ENCODE data around the gene PCDHB1.

PCDHB1 gene

GRCh38 chr5:141050622-141051520 lies at the start of gene PCDHB1:
Gene PCDHB1, plus strand, starts transcription at chr5:141051374. Its CDS starts 97 bp downstream, at chr5:141051471.
- DNase-seq: no peak

- no peak for DNase-seq
These were observed 49.7 kb upstream of the PCDHB1 start for GRCh38 chr5:141001446-141001843.

DNA sequence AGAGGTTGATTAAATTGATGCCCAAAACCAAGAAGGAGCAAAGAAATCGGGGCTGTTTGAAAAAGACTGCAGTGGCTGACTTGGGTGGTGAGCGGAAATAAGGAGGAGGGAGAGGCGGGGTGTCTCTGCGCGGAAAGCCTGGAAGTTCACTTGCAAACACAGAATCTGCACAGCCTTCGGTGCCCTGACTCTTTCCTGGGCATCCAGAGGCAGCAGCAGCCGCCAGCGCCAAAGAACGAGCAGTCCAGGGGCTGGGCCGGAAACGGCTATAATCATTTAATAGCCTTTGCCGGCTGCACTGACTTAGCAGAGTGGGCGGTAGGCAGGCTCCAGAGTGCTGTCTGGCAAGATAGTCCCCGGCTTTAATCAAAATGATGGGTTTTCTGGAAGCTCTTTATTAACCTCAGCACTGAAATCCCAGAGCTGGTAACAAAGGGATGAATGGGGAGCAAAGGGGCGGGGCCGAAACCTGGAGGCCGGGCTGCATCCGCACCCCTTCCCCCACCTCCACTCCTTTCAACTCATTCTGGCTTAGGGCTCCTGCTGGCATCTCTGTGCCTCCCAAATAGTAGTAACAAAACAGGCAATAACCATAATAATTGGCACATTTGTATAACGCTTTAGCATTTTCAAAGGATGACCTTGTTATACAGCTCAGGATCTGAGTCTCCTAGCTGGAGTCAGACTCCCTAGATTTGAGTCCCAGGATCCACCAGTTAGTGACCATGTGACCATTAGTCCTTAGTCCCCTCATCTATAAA lies 49.1 kb upstream of the PCDHB1 start:
- no peak for DNase-seq

- no peak for DNase-seq
These were observed 48.6 kb upstream of the PCDHB1 start for GRCh38 chr5:141002605-141002965.

DNA sequence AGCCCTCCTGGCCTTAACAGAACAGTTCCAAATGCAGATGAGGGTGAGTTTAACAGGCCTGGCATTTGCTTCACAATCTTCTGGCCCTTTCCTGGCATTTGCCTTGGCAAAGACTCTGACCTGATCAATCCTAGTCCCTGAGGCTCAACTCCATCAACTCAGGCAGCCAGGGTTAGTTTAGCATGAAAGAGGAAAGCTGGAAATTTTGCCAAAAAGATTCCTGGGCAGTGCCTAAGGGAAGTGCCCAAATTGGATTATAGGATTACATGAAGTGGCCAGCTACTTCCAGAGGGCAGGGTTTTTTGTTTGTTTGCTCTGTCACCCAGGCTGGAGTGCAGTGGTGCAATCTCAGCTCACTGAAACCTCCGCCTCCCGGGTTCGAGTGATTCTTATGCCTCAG lies 48.1 kb upstream of the PCDHB1 start:
- no peak for DNase-seq

DNA sequence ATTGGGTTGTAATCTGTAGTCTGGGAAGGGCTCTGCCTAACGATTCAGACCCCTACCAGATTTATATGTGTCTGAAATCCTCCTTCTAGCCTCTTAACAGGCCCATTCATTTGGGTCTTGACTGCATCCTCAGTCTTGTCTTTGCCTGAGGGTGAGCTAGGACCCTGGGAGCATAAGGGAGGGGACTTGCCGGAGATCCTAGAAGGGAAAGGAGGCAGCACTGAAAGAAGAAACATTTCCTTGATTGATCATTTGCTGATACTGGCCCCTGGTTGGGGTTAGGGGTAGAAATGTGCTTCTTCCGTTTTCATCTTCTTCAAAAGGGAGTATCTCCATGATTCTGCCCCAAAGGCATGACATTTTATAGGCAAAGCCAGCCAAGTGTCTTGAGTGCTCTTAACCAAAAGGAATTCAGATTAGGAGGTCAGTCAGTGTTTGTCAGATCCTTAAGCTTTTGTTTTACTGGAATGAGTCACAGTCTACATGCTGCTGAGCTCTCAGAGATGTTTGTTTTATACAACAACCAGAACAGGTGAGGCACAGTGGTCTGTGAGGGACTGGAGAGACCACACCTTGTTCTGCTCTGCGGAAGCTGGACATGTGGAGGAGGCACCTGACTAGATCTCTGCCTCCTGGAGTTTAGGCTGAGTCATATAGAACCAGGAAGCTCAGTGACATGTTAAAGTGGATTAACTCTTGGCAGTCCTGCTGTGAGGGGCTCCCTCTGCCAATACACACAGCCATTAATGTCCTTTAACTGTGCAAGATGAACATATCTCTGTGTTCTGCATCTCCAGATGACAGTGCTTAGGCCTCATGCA lies 47.2 kb upstream of the PCDHB1 start:
- DNase-seq: peak in 1 of 2 experiments; percentile 51

GRCh38 chr5:141007791-141008190 lies 43.4 kb upstream of the PCDHB1 start:
- DNase-seq: no peak

GRCh38 chr5:141010047-141010793 lies 41.0 kb upstream of the PCDHB1 start:
- DNase-seq: no peak

DNA sequence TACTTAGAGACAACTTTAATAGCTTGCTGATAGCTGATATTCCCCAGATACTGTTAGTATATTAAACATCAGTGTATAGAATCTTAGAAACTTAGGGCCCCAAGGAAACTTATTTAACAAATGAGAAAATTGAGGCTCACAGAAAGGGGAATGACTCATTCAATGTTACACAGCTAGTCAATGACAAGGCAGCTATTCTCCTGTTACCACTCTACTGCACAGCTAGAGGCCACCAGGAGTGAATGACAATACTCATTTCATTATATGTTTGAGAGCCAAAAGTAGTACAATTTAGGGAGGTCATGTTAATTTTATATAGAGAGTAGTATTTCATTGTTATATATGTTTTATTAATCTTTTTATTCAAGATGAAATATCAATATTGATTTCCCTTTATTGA lies 33.2 kb upstream of the PCDHB1 start:
- DNase-seq: no peak

DNA sequence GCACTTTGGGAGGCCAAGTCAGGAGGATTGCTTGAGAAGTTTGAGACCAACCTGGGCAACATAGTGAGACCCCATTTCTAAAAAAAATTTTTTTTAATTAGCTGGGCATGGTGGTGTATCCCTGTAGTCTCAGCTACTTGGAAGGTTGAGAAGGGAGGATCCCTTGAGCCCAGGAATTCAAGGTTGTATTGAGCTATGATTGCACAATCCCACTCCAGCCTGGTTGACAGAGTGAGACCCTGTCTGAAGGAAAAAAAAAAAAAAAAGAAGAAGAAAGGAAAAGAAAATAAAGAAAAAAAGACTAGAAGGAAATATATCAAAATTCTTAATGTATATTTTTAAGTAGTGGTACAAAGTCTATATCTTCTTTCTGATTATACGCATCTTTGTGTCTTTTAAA lies 28.8 kb upstream of the PCDHB1 start:
- DNase-seq: no peak

GRCh38 chr5:141031006-141031405 lies 20.2 kb upstream of the PCDHB1 start:
- no peak for DNase-seq

GRCh38 chr5:141032626-141033025 lies 18.5 kb upstream of the PCDHB1 start:
- no peak for DNase-seq

GRCh38 chr5:141039061-141039460 lies 12.1 kb upstream of the PCDHB1 start:
- no peak for DNase-seq

DNA sequence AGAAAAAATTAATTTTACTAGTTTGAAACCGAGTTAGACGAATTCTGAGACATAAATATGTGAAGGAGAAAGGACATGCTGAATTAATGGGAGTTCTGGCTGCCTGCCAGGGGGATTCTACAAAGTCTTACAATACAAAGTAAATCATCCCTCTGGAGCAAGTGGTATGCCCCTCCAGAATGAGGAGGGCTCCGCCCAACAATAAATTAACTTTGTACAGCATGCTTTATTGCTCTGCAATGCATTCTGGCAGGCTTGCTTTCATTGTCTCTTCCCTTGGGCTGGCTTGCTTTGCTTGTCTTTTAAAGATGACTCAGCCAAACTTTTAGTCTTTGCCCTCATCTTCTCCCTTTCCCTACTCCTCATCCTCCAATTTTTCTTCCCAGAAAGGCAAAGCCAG lies 11.7 kb upstream of the PCDHB1 start:
- DNase-seq: no peak

DNA sequence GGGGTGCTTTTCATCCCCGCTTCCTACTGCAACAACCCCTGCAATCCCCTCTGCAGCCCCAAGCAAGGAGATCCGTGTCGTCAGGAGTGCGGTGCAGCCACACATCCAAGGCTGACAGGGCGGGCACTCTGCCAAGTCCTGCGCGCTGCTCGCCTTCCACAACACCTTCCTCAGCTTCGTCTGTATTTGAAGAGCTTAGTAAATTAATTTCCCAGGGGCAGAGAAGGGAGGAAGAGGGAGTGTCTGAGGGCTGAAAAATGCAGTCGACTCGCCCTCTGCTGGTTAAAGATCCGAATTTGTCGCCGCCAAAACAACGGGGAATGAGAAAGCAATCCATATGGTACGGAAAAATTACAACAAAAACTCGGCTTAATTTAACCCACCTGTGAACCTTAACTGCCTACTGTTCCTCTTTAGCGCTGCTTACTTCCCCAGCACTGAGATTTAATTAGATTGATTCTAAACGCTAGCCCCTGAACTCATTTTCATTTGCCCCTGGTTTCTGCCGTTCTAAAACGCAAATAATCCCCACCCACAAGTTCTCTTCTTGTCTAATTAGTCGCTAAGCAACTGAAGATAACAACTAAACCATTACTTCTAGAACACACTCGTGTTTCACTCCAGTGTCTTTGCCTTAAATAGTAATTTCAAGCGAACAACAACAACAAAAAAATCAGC lies 10.9 kb upstream of the PCDHB1 start:
- DNase-seq: peak in 1 of 2 experiments; percentile 66

DNA sequence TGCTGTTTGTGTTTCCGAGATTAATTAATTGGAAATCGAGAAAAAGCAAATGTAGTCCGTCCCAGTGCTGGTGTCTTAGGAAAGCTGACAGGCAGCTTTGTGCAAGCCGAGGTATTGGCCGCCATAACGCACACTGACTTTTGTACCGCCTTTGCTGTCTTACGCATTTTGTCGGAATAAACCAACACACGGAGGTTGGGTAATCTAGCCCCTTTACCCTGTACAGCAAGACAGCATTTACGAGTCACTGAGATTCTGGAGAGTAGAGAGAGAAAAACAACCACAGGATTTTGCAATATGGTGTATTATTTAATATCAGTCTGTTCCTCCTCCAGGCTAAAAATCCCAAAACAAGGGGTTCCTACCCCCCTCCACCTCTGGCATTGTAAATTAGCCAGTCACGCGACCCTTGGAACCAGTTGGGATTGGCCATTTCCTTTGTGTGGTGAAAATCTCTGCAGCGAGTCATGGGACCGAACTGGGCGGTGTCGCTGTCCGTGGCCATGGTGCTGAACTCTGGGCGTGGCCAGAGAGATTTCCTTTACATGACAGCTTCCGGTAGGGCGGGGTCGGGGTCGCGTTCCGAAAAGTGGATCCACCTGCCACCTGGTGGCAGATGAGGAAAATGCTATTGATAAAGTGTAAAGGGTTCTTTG lies 10.3 kb upstream of the PCDHB1 start:
- DNase-seq: peak; percentile 83 to 94

GRCh38 chr5:141041427-141041785 lies 9.8 kb upstream of the PCDHB1 start:
- no peak for DNase-seq

GRCh38 chr5:141042555-141042954 lies 8.6 kb upstream of the PCDHB1 start:
- no peak for DNase-seq

- no peak for DNase-seq
These were observed 320 bp downstream of the PCDHB1 start for GRCh38 chr5:141051521-141051866.

GRCh38 chr5:141077826-141078225 lies 26.7 kb downstream of the PCDHB1 start:
- DNase-seq: no peak

- no peak for DNase-seq
These were observed 31.1 kb downstream of the PCDHB1 start for GRCh38 chr5:141082228-141082627.
